GM23338 (cell line): ENCODE data around the gene LSM5. TPM values are rescaled to one million over a fixed set of nuclear protein-coding genes. Genes with fewer than 3 reads are reported as not detected.

Experiments
- ATAC-seq: fragments of 200-7000 bp; cut with Tn5 transposase; 3 replicates; pipeline ENCODE4 v1.9.1; 2020
- DNase-seq: peaks from one replicate; pipeline ENCODE4 v3.0.0-alpha.2; 2015; ENCODE audit warnings: low spot score
- H2AFZ ChIP-seq: fragments of 200-600 bp; sonication (generic); 2 replicates; pipeline ENCODE4 v1.8.0; 2016; ENCODE audit warnings: antibody characterized with exemption, mild to moderate bottlenecking, moderate library complexity
- H3F3A ChIP-seq: fragments of 200-600 bp; sonication (generic); replicated peaks from 2 replicates; pipeline ENCODE4 v1.8.0; 2017; ENCODE audit warnings: antibody characterized with exemption, mixed run types, low read depth
- H3K27ac ChIP-seq: fragments of 200-600 bp; sonication (generic); 2 replicates; pipeline ENCODE4 v1.6.1; 2016; ENCODE audit warnings: low read depth
- H3K27me3 ChIP-seq: fragments of 200-600 bp; sonication (generic); 2 replicates; pipeline ENCODE4 v1.8.0; 2016; ENCODE audit warnings: mild to moderate bottlenecking, mixed run types, moderate library complexity; ENCODE audit not compliant: insufficient read depth
- H3K36me3 ChIP-seq: fragments of 200-600 bp; sonication (generic); 2 replicates; pipeline ENCODE4 v1.8.0; 2016; ENCODE audit warnings: mild to moderate bottlenecking; ENCODE audit not compliant: insufficient read depth
- H3K4me1 ChIP-seq: fragments of 200-600 bp; sonication (generic); 2 replicates; pipeline ENCODE4 v1.8.0; 2016; ENCODE audit warnings: mild to moderate bottlenecking, moderate library complexity; ENCODE audit not compliant: insufficient read depth
- H3K4me2 ChIP-seq: fragments of 200-600 bp; sonication (generic); 2 replicates; pipeline ENCODE4 v1.7.1; 2017; ENCODE audit warnings: mixed run types
- H3K4me3 ChIP-seq: fragments of 200-600 bp; sonication (generic); 2 replicates; pipeline ENCODE4 v1.6.1; 2016; ENCODE audit warnings: mixed run types
- H3K79me2 ChIP-seq: fragments of 200-600 bp; sonication (generic); replicated peaks from 2 replicates; pipeline ENCODE4 v1.8.0; 2017; ENCODE audit warnings: mild to moderate bottlenecking; ENCODE audit not compliant: insufficient read depth
- H3K9me2 ChIP-seq: fragments of 200-600 bp; sonication (generic); 2 replicates; pipeline ENCODE4 v1.8.0; 2017; ENCODE audit not compliant: insufficient read depth
- H4K20me1 ChIP-seq: fragments of 200-600 bp; sonication (generic); replicated peaks from 2 replicates; pipeline ENCODE4 v1.8.0; 2017; ENCODE audit warnings: mild to moderate bottlenecking; ENCODE audit not compliant: insufficient read depth
- H3K27ac Mint-ChIP-seq: 2 replicates; pipeline ENCODE4 v1.8.0; 2020; ENCODE audit warnings: inconsistent platforms, mild to moderate bottlenecking, moderate library complexity, mixed read lengths
- H3K27me3 Mint-ChIP-seq: 3 replicates; pipeline ENCODE4 v1.8.0; 2022; ENCODE audit warnings: low read depth, mild to moderate bottlenecking, moderate library complexity, mixed read lengths, inconsistent platforms; ENCODE audit not compliant: insufficient read depth, poor library complexity
- H3K36me3 Mint-ChIP-seq: 3 replicates; pipeline ENCODE4 v1.8.0; 2021; ENCODE audit warnings: low read depth, mild to moderate bottlenecking, inconsistent platforms, moderate library complexity, mixed read lengths
- H3K4me1 Mint-ChIP-seq: 3 replicates; pipeline ENCODE4 v1.8.0; 2020; ENCODE audit warnings: mild to moderate bottlenecking, inconsistent platforms, mixed read lengths
- H3K4me3 Mint-ChIP-seq: 3 replicates; pipeline ENCODE4 v1.8.0; 2021; ENCODE audit warnings: moderate library complexity, mild to moderate bottlenecking, inconsistent platforms, mixed read lengths
- H3K9me3 Mint-ChIP-seq: 3 replicates; pipeline ENCODE4 v1.8.0; 2020; ENCODE audit warnings: moderate library complexity, mild to moderate bottlenecking, inconsistent platforms, mixed read lengths
- CREB1 ChIP-seq: fragments of 250-450 bp; sonication (Bioruptor Pico); IDR thresholded peaks from 2 replicates; pipeline ENCODE4 v1.5.0; 2020; ENCODE audit warnings: low read depth, mild to moderate bottlenecking, moderate library complexity
- CTCF ChIP-seq, 2 experiments: fragments of 200-600 bp in 1 of 2; sonication (generic) in 1 of 2; conservative IDR thresholded peaks; 2 replicates each; pipeline versions ENCODE4 v1.5.1 to v1.6.1; 2016 to 2017; ENCODE audit warnings: antibody characterized with exemption in 2 of 2, low read depth in 2 of 2, mild to moderate bottlenecking in 2 of 2, moderate library complexity in 1 of 2
- EZH2phosphoT487 ChIP-seq: fragments of 200-600 bp; sonication (generic); IDR thresholded peaks from one replicate; pipeline ENCODE4 v1.8.1; 2018; ENCODE audit warnings: antibody characterized with exemption; ENCODE audit not compliant: unreplicated experiment
- JUNB ChIP-seq: IDR thresholded peaks from one replicate; pipeline ENCODE4 v1.6.1; 2016; ENCODE audit warnings: antibody characterized with exemption; ENCODE audit not compliant: unreplicated experiment
- NANOG ChIP-seq: IDR thresholded peaks from 2 replicates; pipeline ENCODE4 v1.6.1; 2016; ENCODE audit warnings: antibody characterized with exemption, borderline replicate concordance
- POLR2AphosphoS5 ChIP-seq: IDR thresholded peaks from 2 replicates; pipeline ENCODE4 v1.6.1; 2016; ENCODE audit warnings: antibody characterized with exemption, low read depth
- REST ChIP-seq: IDR thresholded peaks from one replicate; pipeline ENCODE4 v1.6.1; 2018; ENCODE audit warnings: antibody characterized with exemption; ENCODE audit not compliant: unreplicated experiment
- polyA plus RNA-seq: library from polyadenylated mRNA; unstranded; fragments of >200 nt; fragmentation: Nextera tagmentation; extraction: Ambion mirVana; gene quantifications from 2 replicates; pipeline ENCODE4 v1.2.1, GENCODE V29; 2016
- total RNA-seq: library from RNA; depleted of rRNA; stranded (reverse); fragments of >200 nt; shearing (Covaris generic); gene quantifications from 2 replicates; pipeline ENCODE4 v1.2.3, GENCODE V29; 2014

The LSM5 gene
- total and polyA plus RNA-seq, 2 experiments from 2014 or later: 56.6 to 469 TPM

GRCh38 chr7:32516551-32517100 is 26.4 kb upstream of the LSM5 start:
- ATAC-seq (no peak), DNase-seq (no peak)
- no peak overlapping the region for H3K4me2 ChIP-seq
- Mint-ChIP-seq H3K27me3 (peaks cover 16% of the 10 kb centered on the region), H3K27ac (no peak overlapping the region), H3K4me3 (no peak overlapping the region), H3K9me3 (peaks cover 76% of the 10 kb centered on the region), H3K4me1 (peaks cover 37% of the 10 kb centered on the region), H3K36me3 (peaks cover 88% of the 10 kb centered on the region)
- peaks cover 46% of the 10 kb centered on the region for H3K36me3 ChIP-seq
- no peaks in the 10 kb centered on the region for H3K27me3 ChIP-seq
- no peak overlapping the region for H2AFZ ChIP-seq
- no peaks in the 10 kb centered on the region for H4K20me1 ChIP-seq
- peaks cover 82% of the 10 kb centered on the region for H3K79me2 ChIP-seq
- no peaks in the 10 kb centered on the region for H3F3A ChIP-seq
- H3K27ac ChIP-seq: no peak overlapping the region
- TF ChIP-seq JUNB (no peak), CTCF (conservative IDR thresholded peaks at IDR 0.05; ENCODE audit: low read depth in 2 of 2) (no peak), EZH2phosphoT487 (no peak), POLR2AphosphoS5 (no peak)
- peaks cover 2% of the 10 kb centered on the region; the same call in 1 of the 2 replicates for H3K9me2 ChIP-seq
- H3K4me1 ChIP-seq: peaks cover 18% of the 10 kb centered on the region
- no peak overlapping the region for H3K4me3 ChIP-seq

- H3K79me2 ChIP-seq: peaks cover 83% of the 10 kb centered on the region
- no peak overlapping the region for H3K4me3 Mint-ChIP-seq
- H3K9me3 Mint-ChIP-seq: peaks cover 70% of the 10 kb centered on the region
- peaks cover 88% of the 10 kb centered on the region for H3K36me3 Mint-ChIP-seq
- H3K36me3 ChIP-seq: peaks cover 46% of the 10 kb centered on the region
- peaks cover 43% of the 10 kb centered on the region for H3K4me1 Mint-ChIP-seq
- no peak overlapping the region for H3K27ac ChIP-seq
- H3K4me2 ChIP-seq: no peak overlapping the region
- peaks cover 18% of the 10 kb centered on the region for H3K4me1 ChIP-seq
- no peak overlapping the region for H3K4me3 ChIP-seq
- H3K9me2 ChIP-seq: peaks cover 2% of the 10 kb centered on the region; the same call in 1 of the 2 replicates
- ATAC-seq (no peak), DNase-seq (no peak)
- H3K27me3 Mint-ChIP-seq: peaks cover 13% of the 10 kb centered on the region
- no peaks in the 10 kb centered on the region for H3F3A ChIP-seq
- no peak overlapping the region for H3K27ac Mint-ChIP-seq
- no peaks in the 10 kb centered on the region for H4K20me1 ChIP-seq
- H2AFZ ChIP-seq: no peak overlapping the region
- H3K27me3 ChIP-seq: no peaks in the 10 kb centered on the region
- no peak for TF ChIP-seq REST
- TF ChIP-seq CTCF (conservative IDR thresholded peaks at IDR 0.05; ENCODE audit: low read depth in 2 of 2): no peak
- no peak for TF ChIP-seq JUNB
- TF ChIP-seq CREB1: no peak
- TF ChIP-seq NANOG: no peak
These were observed 25.8 kb upstream of the LSM5 start for GRCh38 chr7:32515890-32516550.
